Liver (tissue), 3 donors: Measurements from ENCODE around the gene ARMC9.
"Not testable (repeated sequence)": the region's sequence is repeated elsewhere in the genome, so short reads cannot be mapped to it uniquely, and the experiment has no call there.

Experiments used
- ATF3 ChIP-seq: IDR thresholded peaks from 2 replicates; pipeline ENCODE4 v1.6.1; 2016; ENCODE audit warnings: antibody characterized with exemption
- EGR1 ChIP-seq, 2 donors: IDR thresholded peaks; 2 replicates each; pipeline ENCODE4 v1.6.1; 2016 to 2018; ENCODE audit warnings: antibody characterized with exemption in 2 of 2, low read depth in 2 of 2
- FOXA2 ChIP-seq: IDR thresholded peaks from 2 replicates; pipeline ENCODE4 v1.6.1; 2016; ENCODE audit warnings: antibody characterized with exemption
- GABPA ChIP-seq, 2 donors: IDR thresholded peaks in 1 of 2; conservative IDR thresholded peaks in 1 of 2; 2 replicates each; pipeline ENCODE4 v1.6.1; 2016; ENCODE audit warnings: antibody characterized with exemption in 2 of 2, mild to moderate bottlenecking in 1 of 2, moderate library complexity in 1 of 2
- JUND ChIP-seq, 2 donors: IDR thresholded peaks; 2 replicates each; pipeline ENCODE4 v1.6.1; 2016; ENCODE audit warnings: antibody characterized with exemption in 2 of 2
- MAX ChIP-seq: IDR thresholded peaks from 2 replicates; pipeline ENCODE4 v1.6.1; 2016; ENCODE audit warnings: antibody characterized with exemption
- RAD21 ChIP-seq, 2 donors: IDR thresholded peaks; 2 replicates each; pipeline ENCODE4 v1.6.1; 2016; ENCODE audit warnings: antibody characterized with exemption in 2 of 2, mild to moderate bottlenecking in 2 of 2
- RXRA ChIP-seq, 2 donors: IDR thresholded peaks; 2 replicates each; pipeline ENCODE4 v1.6.1; 2017 to 2018; ENCODE audit warnings: antibody characterized with exemption in 2 of 2, mild to moderate bottlenecking in 1 of 2
- SP1 ChIP-seq: IDR thresholded peaks from 2 replicates; pipeline ENCODE4 v1.6.1; 2018; ENCODE audit warnings: antibody characterized with exemption, mild to moderate bottlenecking
- TAF1 ChIP-seq: conservative IDR thresholded peaks from 2 replicates; pipeline ENCODE4 v1.6.1; 2016; ENCODE audit warnings: antibody characterized with exemption, mild to moderate bottlenecking
- YY1 ChIP-seq: IDR thresholded peaks from 2 replicates; pipeline ENCODE4 v1.6.1; 2016; ENCODE audit warnings: antibody characterized with exemption, mild to moderate bottlenecking
- ZBTB33 ChIP-seq: IDR thresholded peaks from 2 replicates; pipeline ENCODE4 v1.6.1; 2016; ENCODE audit warnings: antibody characterized with exemption
- TF ChIP-seq, protein P1 (sequence below): fragments of 150-350 bp; IDR thresholded peaks from 2 replicates; pipeline ENCODE4 v1.5.1; 2017; ENCODE audit warnings: improper control_type of control experiment, low read depth, low read length; ENCODE audit not compliant: missing input control
- TF ChIP-seq, protein P2 (sequence below): IDR thresholded peaks from 2 replicates; pipeline ENCODE4 v1.6.1; 2016; ENCODE audit warnings: antibody characterized with exemption, mild to moderate bottlenecking
- donor health status: healthy.
- donor health status: healthy.

GRCh38 chr2:231178805-231179204 is 19.6 kb upstream of the ARMC9 start:
- TF ChIP-seq, protein P1, sequence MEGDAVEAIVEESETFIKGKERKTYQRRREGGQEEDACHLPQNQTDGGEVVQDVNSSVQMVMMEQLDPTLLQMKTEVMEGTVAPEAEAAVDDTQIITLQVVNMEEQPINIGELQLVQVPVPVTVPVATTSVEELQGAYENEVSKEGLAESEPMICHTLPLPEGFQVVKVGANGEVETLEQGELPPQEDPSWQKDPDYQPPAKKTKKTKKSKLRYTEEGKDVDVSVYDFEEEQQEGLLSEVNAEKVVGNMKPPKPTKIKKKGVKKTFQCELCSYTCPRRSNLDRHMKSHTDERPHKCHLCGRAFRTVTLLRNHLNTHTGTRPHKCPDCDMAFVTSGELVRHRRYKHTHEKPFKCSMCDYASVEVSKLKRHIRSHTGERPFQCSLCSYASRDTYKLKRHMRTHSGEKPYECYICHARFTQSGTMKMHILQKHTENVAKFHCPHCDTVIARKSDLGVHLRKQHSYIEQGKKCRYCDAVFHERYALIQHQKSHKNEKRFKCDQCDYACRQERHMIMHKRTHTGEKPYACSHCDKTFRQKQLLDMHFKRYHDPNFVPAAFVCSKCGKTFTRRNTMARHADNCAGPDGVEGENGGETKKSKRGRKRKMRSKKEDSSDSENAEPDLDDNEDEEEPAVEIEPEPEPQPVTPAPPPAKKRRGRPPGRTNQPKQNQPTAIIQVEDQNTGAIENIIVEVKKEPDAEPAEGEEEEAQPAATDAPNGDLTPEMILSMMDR, result not testable (repeated sequence)
- not testable (repeated sequence) for TF ChIP-seq RXRA (IDR thresholded peaks at IDR 0.05); MAX; JUND (IDR thresholded peaks at IDR 0.05); TAF1; ZBTB33; SP1; YY1; RAD21 (IDR thresholded peaks at IDR 0.05); EGR1 (IDR thresholded peaks at IDR 0.05; ENCODE audit: low read depth in 2 of 2); ATF3; FOXA2; GABPA (IDR thresholded peaks at IDR 0.05 in 1 of 2, conservative IDR thresholded peaks at IDR 0.05 in 1 of 2)
- TF ChIP-seq, protein P2, sequence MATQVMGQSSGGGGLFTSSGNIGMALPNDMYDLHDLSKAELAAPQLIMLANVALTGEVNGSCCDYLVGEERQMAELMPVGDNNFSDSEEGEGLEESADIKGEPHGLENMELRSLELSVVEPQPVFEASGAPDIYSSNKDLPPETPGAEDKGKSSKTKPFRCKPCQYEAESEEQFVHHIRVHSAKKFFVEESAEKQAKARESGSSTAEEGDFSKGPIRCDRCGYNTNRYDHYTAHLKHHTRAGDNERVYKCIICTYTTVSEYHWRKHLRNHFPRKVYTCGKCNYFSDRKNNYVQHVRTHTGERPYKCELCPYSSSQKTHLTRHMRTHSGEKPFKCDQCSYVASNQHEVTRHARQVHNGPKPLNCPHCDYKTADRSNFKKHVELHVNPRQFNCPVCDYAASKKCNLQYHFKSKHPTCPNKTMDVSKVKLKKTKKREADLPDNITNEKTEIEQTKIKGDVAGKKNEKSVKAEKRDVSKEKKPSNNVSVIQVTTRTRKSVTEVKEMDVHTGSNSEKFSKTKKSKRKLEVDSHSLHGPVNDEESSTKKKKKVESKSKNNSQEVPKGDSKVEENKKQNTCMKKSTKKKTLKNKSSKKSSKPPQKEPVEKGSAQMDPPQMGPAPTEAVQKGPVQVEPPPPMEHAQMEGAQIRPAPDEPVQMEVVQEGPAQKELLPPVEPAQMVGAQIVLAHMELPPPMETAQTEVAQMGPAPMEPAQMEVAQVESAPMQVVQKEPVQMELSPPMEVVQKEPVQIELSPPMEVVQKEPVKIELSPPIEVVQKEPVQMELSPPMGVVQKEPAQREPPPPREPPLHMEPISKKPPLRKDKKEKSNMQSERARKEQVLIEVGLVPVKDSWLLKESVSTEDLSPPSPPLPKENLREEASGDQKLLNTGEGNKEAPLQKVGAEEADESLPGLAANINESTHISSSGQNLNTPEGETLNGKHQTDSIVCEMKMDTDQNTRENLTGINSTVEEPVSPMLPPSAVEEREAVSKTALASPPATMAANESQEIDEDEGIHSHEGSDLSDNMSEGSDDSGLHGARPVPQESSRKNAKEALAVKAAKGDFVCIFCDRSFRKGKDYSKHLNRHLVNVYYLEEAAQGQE, result not testable (repeated sequence)
